Memory B cell (primary cell): Measurements from ENCODE around the gene CCL27.
"Not testable (repeated sequence)": the region's sequence is repeated elsewhere in the genome, so short reads cannot be mapped to it uniquely, and the experiment has no call there.

Experiments
- ATAC-seq: fragments of 150-1000 bp; cut with Tn5 transposase; 2 replicates; pipeline ENCODE4 v1.10.0; 2021; ENCODE audit warnings: low read depth, mild to moderate bottlenecking, moderate library complexity
- DNase-seq, 2 donors: peaks; one replicate each; pipeline ENCODE4 v3.0.0; 2022; ENCODE audit warnings: low spot score in 2 of 2
- H3K27ac Mint-ChIP-seq: one replicate; pipeline ENCODE4 v1.8.0; 2022; ENCODE audit warnings: mild to moderate bottlenecking, moderate library complexity, mixed read lengths
- H3K27me3 Mint-ChIP-seq: one replicate; pipeline ENCODE4 v1.8.0; 2022; ENCODE audit warnings: mixed read lengths
- H3K36me3 Mint-ChIP-seq: one replicate; pipeline ENCODE4 v1.8.0; 2022; ENCODE audit warnings: mild to moderate bottlenecking, mixed read lengths
- H3K4me1 Mint-ChIP-seq: one replicate; pipeline ENCODE4 v1.8.0; 2022; ENCODE audit warnings: mixed read lengths
- H3K4me3 Mint-ChIP-seq: one replicate; pipeline ENCODE4 v1.8.0; 2022; ENCODE audit warnings: mild to moderate bottlenecking, moderate library complexity, mixed read lengths
- H3K9me3 Mint-ChIP-seq: one replicate; pipeline ENCODE4 v1.8.0; 2022; ENCODE audit warnings: mixed read lengths

Gene CCL27

GRCh38 chr9:34651321-34651720 lies 11.1 kb downstream of the CCL27 start:
- peaks cover 8% of the 10 kb centered on the region for H3K36me3 Mint-ChIP-seq
- peak overlapping the region; percentile 22 for H3K27ac Mint-ChIP-seq
- H3K4me1 Mint-ChIP-seq: peaks cover 26% of the 10 kb centered on the region
- DNase-seq (no peak), ATAC-seq (no peak)
- peaks cover 4% of the 10 kb centered on the region for H3K27me3 Mint-ChIP-seq
- no peak overlapping the region for H3K4me3 Mint-ChIP-seq
- H3K9me3 Mint-ChIP-seq: no peaks in the 10 kb centered on the region

- H3K9me3 Mint-ChIP-seq: no peaks in the 10 kb centered on the region
- ATAC-seq (no peak), DNase-seq (no peak)
- no peak overlapping the region for H3K4me3 Mint-ChIP-seq
- H3K27ac Mint-ChIP-seq: no peak overlapping the region
- peaks cover 26% of the 10 kb centered on the region for H3K4me1 Mint-ChIP-seq
- peaks cover 4% of the 10 kb centered on the region for H3K27me3 Mint-ChIP-seq
- H3K36me3 Mint-ChIP-seq: peaks cover 8% of the 10 kb centered on the region
Measured at GRCh38 chr9:34650816-34651215, 11.6 kb downstream of the CCL27 start.

GRCh38 chr9:34648673-34649072 lies 13.8 kb downstream of the CCL27 start:
- DNase-seq (no peak), ATAC-seq (no peak)
- H3K4me1 Mint-ChIP-seq: peaks cover 24% of the 10 kb centered on the region
- no peaks in the 10 kb centered on the region for H3K27me3 Mint-ChIP-seq
- no peak overlapping the region for H3K27ac Mint-ChIP-seq
- peaks cover 5% of the 10 kb centered on the region for H3K36me3 Mint-ChIP-seq
- H3K9me3 Mint-ChIP-seq: no peaks in the 10 kb centered on the region
- no peak overlapping the region for H3K4me3 Mint-ChIP-seq

GRCh38 chr9:34647651-34648050 lies 14.8 kb downstream of the CCL27 start:
- no peak for DNase-seq
- Mint-ChIP-seq H3K36me3 (peaks cover 5% of the 10 kb centered on the region), H3K27me3 (no peaks in the 10 kb centered on the region), H3K4me1 (peaks cover 19% of the 10 kb centered on the region), H3K9me3 (no peaks in the 10 kb centered on the region), H3K27ac (no peak overlapping the region), H3K4me3 (peak overlapping the region; percentile 96)
- ATAC-seq: no peak

GRCh38 chr9:34647084-34647403 lies 15.4 kb downstream of the CCL27 start:
- H3K9me3 Mint-ChIP-seq: no peaks in the 10 kb centered on the region
- H3K27ac Mint-ChIP-seq: peak overlapping the region; percentile 7
- peaks cover 14% of the 10 kb centered on the region for H3K4me1 Mint-ChIP-seq
- peak overlapping the region; percentile 96 for H3K4me3 Mint-ChIP-seq
- no peaks in the 10 kb centered on the region for H3K27me3 Mint-ChIP-seq
- peaks cover 5% of the 10 kb centered on the region for H3K36me3 Mint-ChIP-seq
- ATAC-seq (no peak), DNase-seq (no peak)

- ATAC-seq (peak; percentile 95), DNase-seq (peak; percentile 84 to 95)
- Mint-ChIP-seq H3K27ac (peak within 1 kb of the TSS; percentile 75), H3K4me3 (peak within 1 kb of the TSS; percentile 96), H3K36me3 (peaks cover 5% of the 10 kb centered on the region), H3K4me1 (peaks cover 14% of the 10 kb centered on the region), H3K9me3 (no peaks in the 10 kb centered on the region), H3K27me3 (no peaks in the 10 kb centered on the region)
Measured at GRCh38 chr9:34646211-34647083, 16.0 kb downstream of the CCL27 start, which contains the start of gene GALT. TSS of gene GALT (plus strand) at chr9:34646675. CDS start at chr9:34646705, 30 bp downstream.

GRCh38 chr9:34644766-34645314 lies 17.6 kb downstream of the CCL27 start:
- DNase-seq (no peak), ATAC-seq (no peak)
- H3K27ac Mint-ChIP-seq: no peak overlapping the region
- peaks cover 14% of the 10 kb centered on the region for H3K4me1 Mint-ChIP-seq
- H3K4me3 Mint-ChIP-seq: no peak overlapping the region
- peaks cover 5% of the 10 kb centered on the region for H3K36me3 Mint-ChIP-seq
- no peaks in the 10 kb centered on the region for H3K27me3 Mint-ChIP-seq
- H3K9me3 Mint-ChIP-seq: no peaks in the 10 kb centered on the region

GRCh38 chr9:34642679-34643078 lies 19.8 kb downstream of the CCL27 start:
- Mint-ChIP-seq H3K4me3 (no peak overlapping the region), H3K4me1 (peaks cover 17% of the 10 kb centered on the region), H3K27ac (no peak overlapping the region), H3K27me3 (no peaks in the 10 kb centered on the region), H3K9me3 (no peaks in the 10 kb centered on the region), H3K36me3 (no peaks in the 10 kb centered on the region)
- no peak for DNase-seq
- no peak for ATAC-seq

- peaks cover 20% of the 10 kb centered on the region for H3K4me1 Mint-ChIP-seq
- H3K27ac Mint-ChIP-seq, DNase-seq, H3K27me3 Mint-ChIP-seq, H3K9me3 Mint-ChIP-seq, H3K36me3 Mint-ChIP-seq, ATAC-seq, H3K4me3 Mint-ChIP-seq: not testable (repeated sequence)
Measured at GRCh38 chr9:34639322-34639721, 23.1 kb downstream of the CCL27 start.

GRCh38 chr9:34638138-34638445 lies 24.4 kb downstream of the CCL27 start:
- Mint-ChIP-seq H3K36me3 (peaks cover 2% of the 10 kb centered on the region), H3K27me3 (no peaks in the 10 kb centered on the region), H3K4me1 (peaks cover 24% of the 10 kb centered on the region), H3K27ac (peak overlapping the region; percentile 84), H3K9me3 (no peaks in the 10 kb centered on the region), H3K4me3 (peak overlapping the region; percentile 90)
- no peak for DNase-seq
- no peak for ATAC-seq

- no peaks in the 10 kb centered on the region for H3K9me3 Mint-ChIP-seq
- peaks cover 24% of the 10 kb centered on the region for H3K4me1 Mint-ChIP-seq
- H3K27ac Mint-ChIP-seq: peak within 1 kb of the TSS; percentile 84
- H3K27me3 Mint-ChIP-seq: no peaks in the 10 kb centered on the region
- peak; percentile 94 to 97 for DNase-seq
- ATAC-seq: peak; percentile 93
- peak within 1 kb of the TSS; percentile 90 for H3K4me3 Mint-ChIP-seq
- H3K36me3 Mint-ChIP-seq: peaks cover 2% of the 10 kb centered on the region
Measured at GRCh38 chr9:34637356-34638137, 24.9 kb downstream of the CCL27 start, which contains the start of gene SIGMAR1. TSS of gene SIGMAR1 (minus strand) at chr9:34637787. CDS start at chr9:34637697, 90 bp downstream.

GRCh38 chr9:34636791-34637355 lies 25.6 kb downstream of the CCL27 start:
- DNase-seq: peak in 1 of 2 donors; percentile 32
- H3K36me3 Mint-ChIP-seq: peaks cover 2% of the 10 kb centered on the region
- H3K4me1 Mint-ChIP-seq: peaks cover 24% of the 10 kb centered on the region
- peak overlapping the region; percentile 84 for H3K27ac Mint-ChIP-seq
- H3K9me3 Mint-ChIP-seq: no peaks in the 10 kb centered on the region
- H3K4me3 Mint-ChIP-seq: peak overlapping the region; percentile 90
- no peak for ATAC-seq
- no peaks in the 10 kb centered on the region for H3K27me3 Mint-ChIP-seq

- Mint-ChIP-seq H3K4me3 (peak overlapping the region; percentile 57), H3K9me3 (no peaks in the 10 kb centered on the region), H3K27ac (no peak overlapping the region), H3K27me3 (peaks cover under 1% of the 10 kb centered on the region), H3K4me1 (peaks cover 24% of the 10 kb centered on the region), H3K36me3 (peaks cover 2% of the 10 kb centered on the region)
- ATAC-seq (no peak), DNase-seq (no peak)
Measured at GRCh38 chr9:34635556-34635955, 26.9 kb downstream of the CCL27 start.
